Activated B cell treated with CpG ODN at 0.5 μM for 24 hours (primary cell): ENCODE data around the gene TPSG1. TPM values are rescaled to one million over a fixed set of nuclear protein-coding genes. Genes with fewer than 3 reads are reported as not detected.
"Not testable (repeated sequence)": the region's sequence is repeated elsewhere in the genome, so short reads cannot be mapped to it uniquely, and the experiment has no call there.

Experiments
- ATAC-seq: fragments of 200-7000 bp; cut with Tn5 transposase; one replicate; pipeline ENCODE4 v1.10.0; 2021; ENCODE audit warnings: low read depth, mild to moderate bottlenecking, moderate library complexity
- CTCF ChIA-PET: fragments of 350-600 bp; sonication (Branson Sonifier 250); formaldehyde crosslinking; loops from one replicate; lab custom pipeline; 2021; ENCODE audit warnings: antibody characterized with exemption; lab: Charles Lee
- POLR2A ChIA-PET: fragments of 350-600 bp; sonication (Branson Sonifier 250); formaldehyde crosslinking; loops from one replicate; lab custom pipeline; 2021; ENCODE audit warnings: antibody characterized with exemption; lab: Charles Lee
- DNase-seq: peaks from one replicate; pipeline ENCODE4 v3.0.0; 2022
- H3K27ac Mint-ChIP-seq: one replicate; pipeline ENCODE4 v1.8.0; 2020; ENCODE audit warnings: mixed read lengths
- H3K27me3 Mint-ChIP-seq: one replicate; pipeline ENCODE4 v1.8.0; 2021; ENCODE audit warnings: mixed read lengths
- H3K36me3 Mint-ChIP-seq: one replicate; pipeline ENCODE4 v1.8.0; 2021; ENCODE audit warnings: low read depth, mixed read lengths
- H3K4me1 Mint-ChIP-seq: one replicate; pipeline ENCODE4 v1.8.0; 2021; ENCODE audit warnings: mixed read lengths
- H3K4me3 Mint-ChIP-seq: one replicate; pipeline ENCODE4 v1.8.0; 2020; ENCODE audit warnings: mild to moderate bottlenecking, mixed read lengths
- H3K9me3 Mint-ChIP-seq: one replicate; pipeline ENCODE4 v1.8.0; 2020; ENCODE audit warnings: mixed read lengths
- intact Hi-C: fragments of 100-400 bp; cut with micrococcal nuclease; formaldehyde crosslinking; loops from one replicate; pipeline ENCODE4 v1.15.1; 2024
- total RNA-seq: library from RNA; stranded (reverse); gene quantifications from 2 replicates; pipeline ENCODE4 v1.2.3, GENCODE V29; 2022
- TF ChIP-seq, protein P1 (sequence below): fragments of 200-600 bp; IDR thresholded peaks from one replicate; pipeline ENCODE4 v1.8.0; 2022; ENCODE audit warnings: antibody characterized with exemption, mild to moderate bottlenecking

Gene TPSG1
- total RNA-seq, 1 donor from 2014 or later, result not detected

DNA sequence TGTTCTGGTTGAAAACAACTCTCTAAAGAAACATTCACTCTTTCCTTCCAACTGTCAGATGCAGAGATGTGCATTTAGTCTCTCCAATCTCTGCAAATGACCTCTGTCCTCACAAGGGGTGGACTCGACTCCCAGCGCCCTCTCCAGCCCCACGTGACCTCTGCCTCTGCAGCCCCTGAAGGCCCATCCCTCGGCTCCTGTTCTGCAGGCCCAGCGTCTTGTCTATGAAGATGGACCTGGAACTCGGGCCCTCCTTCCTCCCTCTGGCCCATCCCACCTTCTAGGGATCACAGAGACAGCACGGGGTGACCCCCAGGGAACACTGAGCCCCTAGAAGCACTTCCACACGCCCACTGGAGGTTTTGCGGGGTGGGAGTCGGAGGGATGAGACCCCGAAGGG, 18.3 kb upstream of the TPSG1 start:
- H3K4me3 Mint-ChIP-seq, CTCF ChIA-PET, POLR2A ChIA-PET, H3K4me1 Mint-ChIP-seq, intact Hi-C loops, H3K36me3 Mint-ChIP-seq, DNase-seq, H3K9me3 Mint-ChIP-seq, H3K27me3 Mint-ChIP-seq, H3K27ac Mint-ChIP-seq, ATAC-seq: not testable (repeated sequence)

DNA sequence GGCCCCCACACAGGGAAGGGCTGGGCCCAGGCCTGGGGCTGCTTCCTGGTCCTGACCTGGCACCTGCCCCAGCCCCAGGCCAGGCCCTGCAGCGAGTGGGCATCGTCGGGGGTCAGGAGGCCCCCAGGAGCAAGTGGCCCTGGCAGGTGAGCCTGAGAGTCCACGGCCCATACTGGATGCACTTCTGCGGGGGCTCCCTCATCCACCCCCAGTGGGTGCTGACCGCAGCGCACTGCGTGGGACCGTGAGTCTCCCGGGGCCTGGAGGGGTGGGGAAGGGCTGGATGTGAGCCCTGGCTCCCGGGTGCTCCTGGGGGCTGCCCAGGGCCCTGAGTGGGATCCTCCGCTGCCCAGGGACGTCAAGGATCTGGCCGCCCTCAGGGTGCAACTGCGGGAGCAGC, 16.0 kb upstream of the TPSG1 start:
- ATAC-seq, POLR2A ChIA-PET, H3K4me1 Mint-ChIP-seq, H3K4me3 Mint-ChIP-seq, CTCF ChIA-PET, H3K9me3 Mint-ChIP-seq, H3K36me3 Mint-ChIP-seq, intact Hi-C loops, H3K27ac Mint-ChIP-seq, DNase-seq, H3K27me3 Mint-ChIP-seq: not testable (repeated sequence)

DNA sequence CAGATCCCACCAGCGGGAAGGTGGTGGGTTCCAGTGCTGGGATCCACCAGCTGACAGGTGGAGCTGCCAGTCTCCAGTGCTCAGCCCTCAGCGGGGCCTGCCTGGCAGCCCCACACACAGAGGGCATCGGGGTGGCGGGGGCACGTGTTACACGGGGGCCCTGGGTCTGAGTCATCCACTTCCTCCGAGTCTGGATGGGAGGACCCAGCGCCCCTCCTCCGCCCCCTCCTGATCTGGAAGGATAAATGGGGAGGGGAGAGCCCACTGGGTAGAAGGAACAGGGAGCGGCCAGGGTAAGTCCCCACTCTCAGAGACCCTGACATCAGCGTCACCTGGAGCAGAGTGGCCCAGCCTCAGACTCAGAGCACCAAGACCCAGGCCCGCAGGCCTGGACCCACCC, 15.4 kb upstream of the TPSG1 start, which contains the start of gene TPSAB1:
Gene TPSAB1 (plus strand): TSS at position 270 of the 400 bp plus-strand sequence. CDS start 234 bp downstream, outside the sequence.
- H3K9me3 Mint-ChIP-seq, POLR2A ChIA-PET, DNase-seq, H3K27ac Mint-ChIP-seq, H3K4me1 Mint-ChIP-seq, H3K27me3 Mint-ChIP-seq, intact Hi-C loops, H3K36me3 Mint-ChIP-seq, ATAC-seq, H3K4me3 Mint-ChIP-seq, CTCF ChIA-PET: not testable (repeated sequence)

DNA sequence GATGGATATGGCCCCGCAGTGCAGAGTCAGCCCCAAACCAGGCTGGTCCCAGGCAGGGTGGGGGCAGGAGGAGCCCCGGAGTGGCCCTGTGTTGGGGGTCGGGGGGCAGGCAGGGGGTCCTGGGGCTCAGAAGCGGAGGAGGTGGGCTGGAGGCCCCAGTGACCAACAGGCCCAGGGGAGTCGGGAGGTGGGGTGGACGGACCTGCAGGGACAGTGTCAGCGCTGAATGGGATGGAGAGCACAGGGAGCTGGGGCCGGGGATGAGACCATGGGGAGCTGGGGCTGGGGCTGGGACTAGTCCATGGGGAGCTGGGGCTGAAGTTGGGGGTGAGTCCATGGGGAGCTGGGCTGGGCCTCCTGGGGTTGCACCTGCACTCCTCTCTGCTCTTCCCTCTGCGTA, 14.5 kb upstream of the TPSG1 start:
- DNase-seq, H3K4me3 Mint-ChIP-seq, H3K4me1 Mint-ChIP-seq, H3K36me3 Mint-ChIP-seq, H3K9me3 Mint-ChIP-seq, H3K27ac Mint-ChIP-seq, CTCF ChIA-PET, intact Hi-C loops, ATAC-seq, H3K27me3 Mint-ChIP-seq: not testable (repeated sequence)
- POLR2A ChIA-PET, result interaction anchor here (0.6 kb wide), 1 partner anchor 167 kb away, joined by 3 read pairs; no protein-coding TSS in a partner anchor

DNA sequence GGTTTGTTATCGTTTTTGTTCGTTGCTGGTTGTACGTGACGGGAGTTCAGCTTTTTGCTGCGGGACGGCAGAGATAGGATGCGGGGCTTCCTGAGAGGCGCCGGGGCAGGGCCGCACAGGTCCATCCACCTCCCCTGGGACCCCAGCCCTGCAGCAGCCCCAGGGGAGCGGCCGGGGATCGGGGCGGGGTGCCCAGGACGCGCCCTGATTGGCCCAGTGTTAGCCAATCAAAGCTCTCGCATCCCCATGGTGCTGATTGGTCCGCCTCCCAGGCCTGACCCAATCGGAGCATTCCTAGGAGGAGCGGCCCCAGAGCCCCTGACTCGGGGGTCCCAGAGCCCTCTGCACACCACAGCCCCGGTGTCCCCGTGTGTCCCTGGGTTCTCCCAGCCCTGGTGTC, 13.8 kb upstream of the TPSG1 start:
- intact Hi-C loops, ATAC-seq, CTCF ChIA-PET, H3K4me1 Mint-ChIP-seq, H3K27ac Mint-ChIP-seq, H3K9me3 Mint-ChIP-seq, DNase-seq, H3K36me3 Mint-ChIP-seq, H3K27me3 Mint-ChIP-seq, POLR2A ChIA-PET, H3K4me3 Mint-ChIP-seq: not testable (repeated sequence)

DNA sequence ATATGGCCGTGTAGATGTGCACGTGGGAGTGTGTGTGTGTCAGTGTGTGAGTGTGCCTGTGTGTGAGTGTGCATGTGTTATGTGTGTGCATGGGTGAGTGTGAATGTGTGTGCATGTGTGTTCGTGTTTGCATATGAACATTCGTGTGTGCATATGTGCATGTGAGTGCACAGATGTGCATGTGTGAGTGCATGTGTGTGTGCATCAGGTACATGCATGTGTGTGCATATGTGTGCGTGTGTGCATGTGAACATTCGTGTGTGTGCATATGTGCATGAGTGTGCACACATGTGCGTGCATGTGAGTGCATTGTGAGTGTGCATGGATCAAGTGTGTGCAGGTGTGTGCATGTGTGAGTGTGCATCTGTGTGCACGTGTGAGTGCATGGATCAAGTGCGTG, 12.9 kb upstream of the TPSG1 start:
- ATAC-seq, result no peak

DNA sequence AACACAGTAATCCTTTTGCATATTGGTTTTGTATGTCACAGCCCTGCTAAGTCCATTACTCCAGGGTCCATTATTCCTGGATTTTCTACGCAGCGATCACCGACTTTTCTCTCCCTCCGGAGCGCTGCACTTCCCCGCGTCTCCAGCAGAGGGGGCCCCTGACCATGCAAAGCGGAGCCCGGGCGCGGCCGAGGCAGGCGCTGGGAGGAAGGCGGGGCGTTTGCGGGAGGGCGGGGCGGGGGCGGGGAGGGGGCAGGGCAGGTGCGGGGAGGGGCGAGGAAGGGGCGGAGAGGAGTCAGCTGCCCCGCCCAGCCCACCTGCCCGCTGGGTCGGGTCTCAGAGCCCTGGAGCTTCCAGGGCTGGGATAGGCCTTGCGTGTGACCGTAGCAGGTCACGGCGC, 11.6 kb upstream of the TPSG1 start:
- H3K4me1 Mint-ChIP-seq, H3K27me3 Mint-ChIP-seq, DNase-seq, H3K27ac Mint-ChIP-seq, CTCF ChIA-PET, H3K36me3 Mint-ChIP-seq, H3K4me3 Mint-ChIP-seq, H3K9me3 Mint-ChIP-seq, POLR2A ChIA-PET, intact Hi-C loops: not testable (repeated sequence)
- peak; percentile 95 for ATAC-seq

More for the DNA sequence above, 12.9 kb upstream of the TPSG1 start:
- ChIA-PET POLR2A (no interaction called here), CTCF (no interaction called here)
- Mint-ChIP-seq H3K9me3 (no peaks in the 10 kb centered on the region), H3K27me3 (no peaks in the 10 kb centered on the region), H3K4me3 (no peak overlapping the region), H3K27ac (no peak overlapping the region), H3K4me1 (no peaks in the 10 kb centered on the region), H3K36me3 (no peaks in the 10 kb centered on the region)
- TF ChIP-seq, protein P1, sequence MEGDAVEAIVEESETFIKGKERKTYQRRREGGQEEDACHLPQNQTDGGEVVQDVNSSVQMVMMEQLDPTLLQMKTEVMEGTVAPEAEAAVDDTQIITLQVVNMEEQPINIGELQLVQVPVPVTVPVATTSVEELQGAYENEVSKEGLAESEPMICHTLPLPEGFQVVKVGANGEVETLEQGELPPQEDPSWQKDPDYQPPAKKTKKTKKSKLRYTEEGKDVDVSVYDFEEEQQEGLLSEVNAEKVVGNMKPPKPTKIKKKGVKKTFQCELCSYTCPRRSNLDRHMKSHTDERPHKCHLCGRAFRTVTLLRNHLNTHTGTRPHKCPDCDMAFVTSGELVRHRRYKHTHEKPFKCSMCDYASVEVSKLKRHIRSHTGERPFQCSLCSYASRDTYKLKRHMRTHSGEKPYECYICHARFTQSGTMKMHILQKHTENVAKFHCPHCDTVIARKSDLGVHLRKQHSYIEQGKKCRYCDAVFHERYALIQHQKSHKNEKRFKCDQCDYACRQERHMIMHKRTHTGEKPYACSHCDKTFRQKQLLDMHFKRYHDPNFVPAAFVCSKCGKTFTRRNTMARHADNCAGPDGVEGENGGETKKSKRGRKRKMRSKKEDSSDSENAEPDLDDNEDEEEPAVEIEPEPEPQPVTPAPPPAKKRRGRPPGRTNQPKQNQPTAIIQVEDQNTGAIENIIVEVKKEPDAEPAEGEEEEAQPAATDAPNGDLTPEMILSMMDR, result no peak
- DNase-seq, result no peak
- intact Hi-C loops, result no loop called here

DNA sequence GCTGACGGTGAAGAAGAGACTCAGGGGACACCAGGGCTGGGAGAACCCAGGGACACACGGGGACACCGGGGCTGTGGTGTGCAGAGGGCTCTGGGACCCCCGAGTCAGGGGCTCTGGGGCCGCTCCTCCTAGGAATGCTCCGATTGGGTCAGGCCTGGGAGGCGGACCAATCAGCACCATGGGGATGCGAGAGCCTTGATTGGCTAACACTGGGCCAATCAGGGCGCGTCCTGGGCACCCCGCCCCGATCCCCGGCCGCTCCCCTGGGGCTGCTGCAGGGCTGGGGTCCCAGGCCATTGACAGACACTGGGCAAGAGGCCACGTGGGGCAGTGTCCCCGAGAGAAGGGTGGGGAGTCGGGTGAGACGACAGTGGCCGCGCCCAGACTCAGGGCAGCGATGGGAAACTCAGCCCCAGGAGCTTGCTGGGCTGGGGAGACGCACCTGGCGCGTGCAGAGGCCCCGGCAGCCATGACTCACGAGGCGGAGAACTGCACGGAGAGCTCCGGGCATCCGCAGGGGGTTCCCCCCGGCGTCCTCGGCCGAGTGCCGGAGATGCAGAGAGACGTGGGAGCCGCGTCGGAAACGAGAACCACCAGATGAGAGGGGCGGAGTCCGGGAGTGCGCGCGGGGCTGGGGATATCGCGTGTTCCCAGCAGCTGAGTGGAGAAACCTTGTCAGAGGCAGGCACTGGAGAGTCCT, 7.1 kb upstream of the TPSG1 start:
- H3K9me3 Mint-ChIP-seq, H3K27ac Mint-ChIP-seq, H3K4me1 Mint-ChIP-seq, H3K4me3 Mint-ChIP-seq, DNase-seq, intact Hi-C loops, H3K36me3 Mint-ChIP-seq, ATAC-seq, POLR2A ChIA-PET, H3K27me3 Mint-ChIP-seq, CTCF ChIA-PET: not testable (repeated sequence)

DNA sequence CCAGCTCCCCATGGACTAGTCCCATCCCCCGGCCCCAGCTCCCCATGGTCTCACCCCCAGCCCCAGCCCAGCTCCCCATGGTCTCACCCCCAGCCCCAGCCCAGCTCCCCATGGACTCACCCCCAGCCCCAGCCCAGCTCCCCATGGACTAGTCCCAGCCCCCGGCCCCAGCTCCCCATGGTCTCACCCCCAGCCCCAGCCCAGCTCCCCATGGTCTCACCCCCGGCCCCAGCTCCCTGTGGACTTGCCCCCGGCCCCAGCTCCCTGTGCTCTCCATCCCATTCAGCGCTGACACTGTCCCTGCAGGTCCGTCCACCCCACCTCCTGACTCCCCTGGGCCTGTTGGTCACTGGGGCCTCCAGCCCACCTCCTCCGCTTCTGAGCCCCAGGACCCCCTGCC, 6.2 kb upstream of the TPSG1 start:
- H3K36me3 Mint-ChIP-seq, ATAC-seq, DNase-seq, POLR2A ChIA-PET, H3K27ac Mint-ChIP-seq, H3K4me3 Mint-ChIP-seq, intact Hi-C loops, CTCF ChIA-PET, H3K4me1 Mint-ChIP-seq, H3K27me3 Mint-ChIP-seq, H3K9me3 Mint-ChIP-seq: not testable (repeated sequence)

DNA sequence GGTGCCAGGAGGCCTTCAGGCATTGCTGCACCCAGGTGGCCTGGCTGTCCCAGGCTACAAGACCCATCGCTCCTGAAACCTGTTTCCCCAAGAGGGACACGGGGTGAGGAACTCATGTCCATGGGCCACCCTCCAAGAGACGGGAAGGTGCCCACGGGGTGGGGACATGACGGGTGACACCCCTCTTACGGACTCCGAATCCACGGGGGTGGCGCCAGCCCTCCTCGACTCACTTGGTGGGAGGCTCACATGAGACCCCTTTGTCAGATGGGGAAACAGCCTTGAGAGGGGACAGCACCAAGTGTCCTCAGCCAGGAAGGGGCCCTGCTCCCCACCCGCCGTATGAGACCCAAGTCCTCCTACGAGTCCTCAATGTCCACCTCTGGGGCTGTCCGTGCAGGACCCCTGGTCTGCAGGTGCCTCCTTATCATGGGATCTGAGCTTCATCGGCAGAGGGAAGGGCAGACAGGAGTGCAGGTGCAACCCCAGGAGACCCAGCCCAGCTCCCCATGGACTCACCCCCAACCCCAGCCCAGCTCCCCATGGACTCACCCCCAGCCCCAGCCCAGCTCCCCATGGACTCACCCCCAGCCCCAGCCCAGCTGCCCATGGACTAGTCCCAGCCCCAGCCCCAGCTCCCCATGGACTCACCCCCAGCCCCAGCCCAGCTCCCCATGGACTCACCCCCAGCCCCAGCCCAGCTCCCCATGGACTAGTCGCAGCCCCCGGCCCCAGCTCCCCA, 5.6 kb upstream of the TPSG1 start:
- H3K36me3 Mint-ChIP-seq, CTCF ChIA-PET, H3K27me3 Mint-ChIP-seq, POLR2A ChIA-PET, H3K4me1 Mint-ChIP-seq, H3K4me3 Mint-ChIP-seq, DNase-seq, H3K27ac Mint-ChIP-seq, ATAC-seq, H3K9me3 Mint-ChIP-seq, intact Hi-C loops: not testable (repeated sequence)

DNA sequence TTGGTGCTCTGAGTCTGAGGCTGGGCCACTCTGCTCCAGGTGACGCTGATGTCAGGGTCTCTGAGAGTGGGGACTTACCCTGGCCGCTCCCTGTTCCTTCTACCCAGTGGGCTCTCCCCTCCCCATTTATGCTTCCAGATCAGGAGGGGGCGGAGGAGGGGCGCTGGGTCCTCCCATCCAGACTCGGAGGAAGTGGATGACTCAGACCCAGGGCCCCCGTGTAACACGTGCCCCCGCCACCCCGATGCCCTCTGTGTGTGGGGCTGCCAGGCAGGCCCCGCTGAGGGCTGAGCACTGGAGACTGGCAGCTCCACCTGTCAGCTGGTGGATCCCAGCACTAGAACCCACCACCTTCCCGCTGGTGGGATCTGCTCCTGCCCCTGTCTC, 5.0 kb upstream of the TPSG1 start, which contains the start of gene TPSB2:
Gene TPSB2 (minus strand): TSS at position 101 of the 387 bp plus-strand sequence. CDS start 233 bp downstream, outside the sequence.
- H3K4me3 Mint-ChIP-seq, DNase-seq, H3K9me3 Mint-ChIP-seq, H3K36me3 Mint-ChIP-seq, H3K27me3 Mint-ChIP-seq, intact Hi-C loops, POLR2A ChIA-PET, H3K27ac Mint-ChIP-seq, H3K4me1 Mint-ChIP-seq, CTCF ChIA-PET, ATAC-seq: not testable (repeated sequence)
